ENCODE results near the gene PALLD. TPM values are rescaled to one million over a fixed set of nuclear protein-coding genes. Genes with fewer than 3 reads are reported as not detected.

Gene PALLD
- polyA plus RNA-seq, 1 donor (not counting 4 experiments of a cell fraction or from before 2014, with no cell fraction given): 136 TPM

- no peak overlapping the region for H3K27ac ChIP-seq (ENCODE audit: control insufficient read depth, insufficient read depth, low read length)
- no peak for FAIRE-seq
Measured at GRCh38 chr4:168713253-168713652, 216.4 kb downstream of the PALLD start.

GRCh38 chr4:168715896-168716295 is 219.0 kb downstream of the PALLD start:
- H3K36me3 ChIP-seq (ENCODE audit: control insufficient read depth in 2 of 2, extremely low read depth in 1 of 2, insufficient read depth in 2 of 2, low read length in 2 of 2): peaks cover 0 to 2% of the 10 kb centered on the region in 2 experiments
- H3K4me1 ChIP-seq (ENCODE audit: control insufficient read depth, extremely low read depth, insufficient read depth, low read length): peaks cover 3% of the 10 kb centered on the region
- no peaks in the 10 kb centered on the region for H3K9me3 ChIP-seq (ENCODE audit: control insufficient read depth, low read depth, low read length)
- DNase-seq (ENCODE audit: low read depth, low spot score) (no peak), FAIRE-seq (no peak)
- H3K9ac ChIP-seq (ENCODE audit: control insufficient read depth, extremely low read depth, insufficient read depth, low read length): no peak overlapping the region
- TF ChIP-seq EZH2 (IDR thresholded peaks at IDR 0.05; ENCODE audit: low read length) (no peak), CTCF (optimal IDR thresholded peaks at IDR 0.05 in 1 of 3, IDR thresholded peaks at IDR 0.05 in 1 of 3, conservative IDR thresholded peaks at IDR 0.05 in 1 of 3; ENCODE audit: extremely low read depth in 1 of 3, insufficient read depth in 2 of 3, low read length in 3 of 3) (no peak)
- H3K4me2 ChIP-seq (ENCODE audit: control insufficient read depth, extremely low read depth, insufficient read depth, low read depth, low read length): no peak overlapping the region
- no peak overlapping the region for H3K4me3 ChIP-seq (ENCODE audit: control insufficient read depth in 2 of 3, extremely low read depth in 1 of 3, insufficient read depth in 2 of 3, low read depth in 1 of 3, low read length in 3 of 3)
- H4K20me1 ChIP-seq (ENCODE audit: control insufficient read depth, extremely low read depth, insufficient read depth, low read length): no peaks in the 10 kb centered on the region
- no peaks in the 10 kb centered on the region for H3K27me3 ChIP-seq (ENCODE audit: control insufficient read depth, extremely low read depth, insufficient read depth, low read length)
- no peak overlapping the region for H2AFZ ChIP-seq (ENCODE audit: control insufficient read depth, low read length)
- H3K79me2 ChIP-seq (ENCODE audit: control insufficient read depth, insufficient read depth, low read length): no peaks in the 10 kb centered on the region
- dilution Hi-C loops (cut with MboI; ENCODE audit: extremely low pct_ligation_motif_present, low sequenced_read_pairs): no loop called here
- H3K9me1 ChIP-seq (ENCODE audit: control insufficient read depth, extremely low read depth, insufficient read depth, low read length): no peaks in the 10 kb centered on the region
- no peak overlapping the region for H3K27ac ChIP-seq (ENCODE audit: control insufficient read depth, insufficient read depth, low read length)

More at GRCh38 chr4:168713253-168713652, 216.4 kb downstream of the PALLD start:
- Histone ChIP-seq H3K9ac (ENCODE audit: control insufficient read depth, extremely low read depth, insufficient read depth, low read length) (no peak overlapping the region), H3K4me2 (ENCODE audit: control insufficient read depth, extremely low read depth, insufficient read depth, low read depth, low read length) (no peak overlapping the region), H3K27me3 (ENCODE audit: control insufficient read depth, extremely low read depth, insufficient read depth, low read length) (no peaks in the 10 kb centered on the region), H3K9me3 (ENCODE audit: control insufficient read depth, low read depth, low read length) (no peaks in the 10 kb centered on the region), H2AFZ (ENCODE audit: control insufficient read depth, low read length) (no peak overlapping the region), H3K9me1 (ENCODE audit: control insufficient read depth, extremely low read depth, insufficient read depth, low read length) (no peaks in the 10 kb centered on the region), H3K4me3 (ENCODE audit: control insufficient read depth in 2 of 3, extremely low read depth in 1 of 3, insufficient read depth in 2 of 3, low read depth in 1 of 3, low read length in 3 of 3) (no peak overlapping the region), H3K79me2 (ENCODE audit: control insufficient read depth, insufficient read depth, low read length) (no peaks in the 10 kb centered on the region), H3K36me3 (ENCODE audit: control insufficient read depth in 2 of 2, extremely low read depth in 1 of 2, insufficient read depth in 2 of 2, low read length in 2 of 2) (peaks cover 0 to 2% of the 10 kb centered on the region in 2 experiments), H3K4me1 (ENCODE audit: control insufficient read depth, extremely low read depth, insufficient read depth, low read length) (peaks cover 3% of the 10 kb centered on the region), H4K20me1 (ENCODE audit: control insufficient read depth, extremely low read depth, insufficient read depth, low read length) (no peaks in the 10 kb centered on the region)
- dilution Hi-C loops (cut with MboI; ENCODE audit: extremely low pct_ligation_motif_present, low sequenced_read_pairs): no loop called here
- no peak for TF ChIP-seq CTCF (optimal IDR thresholded peaks at IDR 0.05 in 1 of 3, IDR thresholded peaks at IDR 0.05 in 1 of 3, conservative IDR thresholded peaks at IDR 0.05 in 1 of 3; ENCODE audit: extremely low read depth in 1 of 3, insufficient read depth in 2 of 3, low read length in 3 of 3)
- no peak for TF ChIP-seq EZH2 (IDR thresholded peaks at IDR 0.05; ENCODE audit: low read length)
- DNase-seq (ENCODE audit: low read depth, low spot score): no peak

All from keratinocyte (primary cell).